ENCODE results near the gene SYT17.

Gene SYT17

DNA sequence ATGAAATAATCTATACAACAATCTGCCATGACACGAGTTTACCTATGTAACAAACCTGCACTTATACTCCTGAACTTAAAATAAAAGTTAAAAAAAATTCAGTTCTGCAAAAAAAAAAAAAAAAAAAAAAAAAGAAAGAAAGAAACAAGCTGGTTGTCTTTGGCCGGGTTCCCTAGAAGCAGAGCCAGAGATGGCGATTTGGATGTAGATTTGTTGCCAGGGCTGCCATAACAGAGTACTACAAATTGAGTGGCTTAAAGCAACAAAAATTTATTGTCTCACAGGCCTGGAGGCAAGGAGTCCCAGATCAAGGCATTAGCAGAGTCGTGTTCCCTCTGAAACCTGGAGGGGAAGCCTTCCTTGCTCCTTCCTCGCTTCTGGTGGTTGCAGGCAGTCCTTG, 20.4 kb downstream of the SYT17 start:
- Histone ChIP-seq H3K14ac (ENCODE audit: low read length) (no peak overlapping the region), H3K4me3 (ENCODE audit: low read depth, low read length) (no peak overlapping the region), H3K9me3 (ENCODE audit: insufficient read depth, low read depth, low read length) (peaks cover 3% of the 10 kb centered on the region), H3K18ac (ENCODE audit: low read length) (no peak overlapping the region), H3K79me1 (ENCODE audit: low read length) (peaks cover 7% of the 10 kb centered on the region), H2AK5ac (ENCODE audit: low read length) (no peak overlapping the region), H3K79me2 (ENCODE audit: control insufficient read depth, insufficient read depth, low read length, poor library complexity) (no peaks in the 10 kb centered on the region), H3K27ac (ENCODE audit: low read depth, low read length) (no peak overlapping the region), H3K23ac (ENCODE audit: low read length) (no peak overlapping the region), H2BK5ac (ENCODE audit: low read depth, low read length, poor library complexity) (no peak overlapping the region), H2AFZ (ENCODE audit: insufficient read depth, low read length, poor library complexity) (no peak overlapping the region), H3K27me3 (ENCODE audit: insufficient read depth, low read length) (no peaks in the 10 kb centered on the region), H3K4me2 (ENCODE audit: low read length) (no peak overlapping the region), H4K8ac (ENCODE audit: low read depth, low read length) (no peak overlapping the region), H4K12ac (ENCODE audit: low read depth, low read length) (no peak overlapping the region), H4K91ac (ENCODE audit: low read depth, low read length) (no peak overlapping the region), H3K9ac (ENCODE audit: low read length) (no peak overlapping the region), H2BK12ac (ENCODE audit: low read length) (no peak overlapping the region), H2BK120ac (ENCODE audit: insufficient read depth, low read length, poor library complexity) (no peak overlapping the region), H3K36me3 (ENCODE audit: control insufficient read depth in 1 of 2, insufficient read depth in 2 of 2, low read length in 2 of 2) (no peaks in the 10 kb centered on the region), H3K4me1 (ENCODE audit: control insufficient read depth in 1 of 2, insufficient read depth in 2 of 2, low read length in 2 of 2) (peaks cover 0 to 2% of the 10 kb centered on the region in 2 experiments), H3K4ac (ENCODE audit: low read depth, low read length) (no peak overlapping the region)
- whole genome bisulfite sequencing (ENCODE audit: extremely low coverage, insufficient coverage, insufficient read length) = no CpG with 5 or more reads among the region's 5 CpGs
- DNase-seq = no peak

DNA sequence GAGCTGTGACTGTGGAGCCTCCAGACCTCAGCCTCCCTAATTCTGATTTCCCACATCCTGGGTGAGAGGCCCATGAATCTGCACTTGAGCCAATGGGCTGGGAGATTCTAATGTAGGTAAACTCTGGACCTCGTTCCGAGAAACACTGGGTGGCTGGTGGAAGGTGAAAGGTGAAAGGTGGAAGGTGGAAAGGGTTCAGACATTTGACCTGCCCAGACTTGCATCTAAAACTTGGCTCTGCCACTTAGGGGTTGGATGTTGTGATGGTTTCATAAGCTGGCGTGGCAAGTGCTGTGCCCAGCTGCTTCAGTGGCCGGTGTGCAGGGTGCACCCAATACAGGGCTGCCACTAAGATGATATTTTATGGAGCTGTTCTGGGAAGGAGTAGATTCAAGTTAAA, 24.8 kb downstream of the SYT17 start:
- no peak for DNase-seq
- Histone ChIP-seq H3K4me2 (ENCODE audit: low read length) (no peak overlapping the region), H4K12ac (ENCODE audit: low read depth, low read length) (no peak overlapping the region), H3K79me1 (ENCODE audit: low read length) (no peaks in the 10 kb centered on the region), H4K8ac (ENCODE audit: low read depth, low read length) (no peak overlapping the region), H2BK120ac (ENCODE audit: insufficient read depth, low read length, poor library complexity) (no peak overlapping the region), H3K9ac (ENCODE audit: low read length) (no peak overlapping the region), H2AFZ (ENCODE audit: insufficient read depth, low read length, poor library complexity) (no peak overlapping the region), H2BK5ac (ENCODE audit: low read depth, low read length, poor library complexity) (no peak overlapping the region), H3K4ac (ENCODE audit: low read depth, low read length) (no peak overlapping the region), H3K9me3 (ENCODE audit: insufficient read depth, low read depth, low read length) (no peaks in the 10 kb centered on the region), H2BK12ac (ENCODE audit: low read length) (no peak overlapping the region), H3K27me3 (ENCODE audit: insufficient read depth, low read length) (no peaks in the 10 kb centered on the region), H3K18ac (ENCODE audit: low read length) (no peak overlapping the region), H3K27ac (ENCODE audit: low read depth, low read length) (no peak overlapping the region), H3K4me1 (ENCODE audit: control insufficient read depth in 1 of 2, insufficient read depth in 2 of 2, low read length in 2 of 2) (peaks cover 0 to 2% of the 10 kb centered on the region in 2 experiments), H2AK5ac (ENCODE audit: low read length) (no peak overlapping the region), H3K23ac (ENCODE audit: low read length) (no peak overlapping the region), H3K4me3 (ENCODE audit: low read depth, low read length) (no peak overlapping the region), H3K79me2 (ENCODE audit: control insufficient read depth, insufficient read depth, low read length, poor library complexity) (no peaks in the 10 kb centered on the region), H3K14ac (ENCODE audit: low read length) (no peak overlapping the region), H3K36me3 (ENCODE audit: control insufficient read depth in 1 of 2, insufficient read depth in 2 of 2, low read length in 2 of 2) (no peaks in the 10 kb centered on the region), H4K91ac (ENCODE audit: low read depth, low read length) (no peak overlapping the region)
- no CpG with 5 or more reads among the region's 4 CpGs for WGBS (ENCODE audit: extremely low coverage, insufficient coverage, insufficient read length)

DNA sequence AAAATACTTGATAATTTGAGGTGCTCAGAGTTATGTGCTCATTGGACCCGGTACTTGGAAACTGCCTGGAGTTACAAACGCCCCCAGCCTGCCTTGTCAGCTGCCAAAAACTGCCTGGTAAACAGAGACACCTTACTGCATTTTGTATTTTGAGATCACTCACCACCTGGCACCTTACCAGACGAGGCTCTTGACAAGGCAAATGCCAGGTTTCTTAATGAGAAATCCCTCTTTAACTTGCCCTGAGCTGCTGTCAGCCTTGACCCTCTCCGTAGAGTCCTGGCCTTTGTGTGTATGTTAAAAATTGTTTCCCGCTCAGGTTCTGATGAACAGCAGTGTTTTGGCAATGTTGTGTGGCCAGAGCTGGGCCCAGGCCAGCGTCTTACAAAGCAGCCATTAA, 28.8 kb downstream of the SYT17 start:
- Histone ChIP-seq H3K14ac (ENCODE audit: low read length) (no peak overlapping the region), H3K27ac (ENCODE audit: low read depth, low read length) (no peak overlapping the region), H2AK5ac (ENCODE audit: low read length) (no peak overlapping the region), H4K91ac (ENCODE audit: low read depth, low read length) (no peak overlapping the region), H2BK12ac (ENCODE audit: low read length) (no peak overlapping the region), H3K18ac (ENCODE audit: low read length) (no peak overlapping the region), H2AFZ (ENCODE audit: insufficient read depth, low read length, poor library complexity) (no peak overlapping the region), H3K4me2 (ENCODE audit: low read length) (no peak overlapping the region), H3K9me3 (ENCODE audit: insufficient read depth, low read depth, low read length) (no peaks in the 10 kb centered on the region), H3K4me1 (ENCODE audit: control insufficient read depth in 1 of 2, insufficient read depth in 2 of 2, low read length in 2 of 2) (no peaks in the 10 kb centered on the region), H3K79me2 (ENCODE audit: control insufficient read depth, insufficient read depth, low read length, poor library complexity) (no peaks in the 10 kb centered on the region), H3K36me3 (ENCODE audit: control insufficient read depth in 1 of 2, insufficient read depth in 2 of 2, low read length in 2 of 2) (no peaks in the 10 kb centered on the region), H3K9ac (ENCODE audit: low read length) (no peak overlapping the region), H3K79me1 (ENCODE audit: low read length) (no peaks in the 10 kb centered on the region), H3K27me3 (ENCODE audit: insufficient read depth, low read length) (no peaks in the 10 kb centered on the region), H3K4me3 (ENCODE audit: low read depth, low read length) (no peak overlapping the region), H3K4ac (ENCODE audit: low read depth, low read length) (no peak overlapping the region), H4K8ac (ENCODE audit: low read depth, low read length) (no peak overlapping the region), H4K12ac (ENCODE audit: low read depth, low read length) (no peak overlapping the region), H2BK5ac (ENCODE audit: low read depth, low read length, poor library complexity) (no peak overlapping the region), H3K23ac (ENCODE audit: low read length) (no peak overlapping the region), H2BK120ac (ENCODE audit: insufficient read depth, low read length, poor library complexity) (no peak overlapping the region)
- no peak for DNase-seq
- no CpG with 5 or more reads among the region's 6 CpGs for WGBS (ENCODE audit: extremely low coverage, insufficient coverage, insufficient read length)

DNA sequence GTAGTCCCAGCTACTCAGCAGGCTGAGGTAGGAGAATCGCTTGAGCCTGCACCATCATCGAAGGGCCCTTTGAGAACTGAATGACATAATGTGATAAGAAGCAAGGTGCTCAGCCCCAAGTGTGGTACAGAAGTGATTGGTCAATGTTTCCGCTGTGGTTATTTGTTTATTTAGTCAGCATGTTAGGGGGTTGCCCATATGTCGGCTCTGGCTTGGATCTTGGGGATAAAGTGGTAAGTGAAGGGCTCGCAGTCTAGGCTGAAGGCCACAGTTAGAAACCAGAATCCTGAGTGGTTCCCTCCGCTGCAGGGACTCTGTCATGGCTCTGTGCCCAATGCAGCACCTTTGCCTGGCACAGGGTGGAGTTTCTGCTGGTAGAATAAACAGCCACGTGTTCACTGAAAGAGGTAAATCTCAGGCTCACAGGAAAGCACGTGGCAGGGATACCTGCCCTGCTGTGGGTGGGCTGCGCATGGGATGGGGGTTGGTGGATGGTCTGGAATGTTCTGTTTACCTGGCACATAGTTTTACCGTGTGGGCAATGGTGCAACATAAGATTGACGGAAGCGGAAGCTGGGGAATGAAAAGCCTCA, 35.4 kb downstream of the SYT17 start:
- no peak overlapping the region for H3K18ac ChIP-seq (ENCODE audit: low read length)
- no peak overlapping the region for H3K4me3 ChIP-seq (ENCODE audit: low read depth, low read length)
- H3K4me2 ChIP-seq (ENCODE audit: low read length) = no peak overlapping the region
- no peaks in the 10 kb centered on the region for H3K79me2 ChIP-seq (ENCODE audit: control insufficient read depth, insufficient read depth, low read length, poor library complexity)
- H2BK5ac ChIP-seq (ENCODE audit: low read depth, low read length, poor library complexity) = no peak overlapping the region
- H2AK5ac ChIP-seq (ENCODE audit: low read length) = no peak overlapping the region
- H4K12ac ChIP-seq (ENCODE audit: low read depth, low read length) = no peak overlapping the region
- H3K14ac ChIP-seq (ENCODE audit: low read length) = no peak overlapping the region
- no peaks in the 10 kb centered on the region for H3K4me1 ChIP-seq (ENCODE audit: control insufficient read depth in 1 of 2, insufficient read depth in 2 of 2, low read length in 2 of 2)
- H3K9ac ChIP-seq (ENCODE audit: low read length) = no peak overlapping the region
- H3K27ac ChIP-seq (ENCODE audit: low read depth, low read length) = no peak overlapping the region
- peak; percentile 52 to 59 for DNase-seq
- H3K27me3 ChIP-seq (ENCODE audit: insufficient read depth, low read length) = no peaks in the 10 kb centered on the region
- no peaks in the 10 kb centered on the region for H3K79me1 ChIP-seq (ENCODE audit: low read length)
- H2AFZ ChIP-seq (ENCODE audit: insufficient read depth, low read length, poor library complexity) = no peak overlapping the region
- H2BK120ac ChIP-seq (ENCODE audit: insufficient read depth, low read length, poor library complexity) = no peak overlapping the region
- WGBS (ENCODE audit: extremely low coverage, insufficient coverage, insufficient read length) = no CpG with 5 or more reads among the region's 12 CpGs
- H4K8ac ChIP-seq (ENCODE audit: low read depth, low read length) = no peak overlapping the region
- no peaks in the 10 kb centered on the region for H3K36me3 ChIP-seq (ENCODE audit: control insufficient read depth in 1 of 2, insufficient read depth in 2 of 2, low read length in 2 of 2)
- H3K4ac ChIP-seq (ENCODE audit: low read depth, low read length) = no peak overlapping the region
- H2BK12ac ChIP-seq (ENCODE audit: low read length) = no peak overlapping the region
- no peaks in the 10 kb centered on the region for H3K9me3 ChIP-seq (ENCODE audit: insufficient read depth, low read depth, low read length)
- no peak overlapping the region for H3K23ac ChIP-seq (ENCODE audit: low read length)
- H4K91ac ChIP-seq (ENCODE audit: low read depth, low read length) = no peak overlapping the region

All from trophoblast cell (in vitro differentiated cells and primary cell).